GM18499 (cell line): ENCODE results near the gene SMAD3.

Experiments used
- ATAC-seq: cut with Tn5 transposase; IDR thresholded peaks from one replicate; pipeline ENCODE4 v1.9.1; 2021; ENCODE audit warnings: moderate number of reproducible peaks; ENCODE audit not compliant: insufficient read depth, unreplicated experiment

Gene SMAD3

GRCh38 chr15:67033571-67034044 is 31.8 kb upstream of the SMAD3 start:
- no peak for ATAC-seq

GRCh38 chr15:67035886-67036285 is 29.5 kb upstream of the SMAD3 start:
- no peak for ATAC-seq

- ATAC-seq = no peak
Observed at GRCh38 chr15:67036775-67037555, 28.4 kb upstream of the SMAD3 start.

GRCh38 chr15:67037694-67038093 is 27.7 kb upstream of the SMAD3 start:
- no peak for ATAC-seq

GRCh38 chr15:67038736-67039135 is 26.7 kb upstream of the SMAD3 start:
- ATAC-seq = no peak

- ATAC-seq = no peak
Observed at GRCh38 chr15:67039384-67040075, 25.9 kb upstream of the SMAD3 start.

GRCh38 chr15:67040277-67040676 is 25.1 kb upstream of the SMAD3 start:
- ATAC-seq = no peak

GRCh38 chr15:67042551-67043142 is 22.8 kb upstream of the SMAD3 start:
- ATAC-seq = no peak

- no peak for ATAC-seq
Observed at GRCh38 chr15:67043939-67044771, 21.2 kb upstream of the SMAD3 start.

- ATAC-seq = no peak
Observed at GRCh38 chr15:67047149-67047661, 18.2 kb upstream of the SMAD3 start.

GRCh38 chr15:67048281-67049279 is 16.8 kb upstream of the SMAD3 start:
- ATAC-seq = no peak

GRCh38 chr15:67049351-67050044 is 15.9 kb upstream of the SMAD3 start:
- no peak for ATAC-seq

- ATAC-seq = no peak
Observed at GRCh38 chr15:67050062-67050461, 15.3 kb upstream of the SMAD3 start.

GRCh38 chr15:67050522-67051087 is 14.8 kb upstream of the SMAD3 start:
- ATAC-seq = no peak

GRCh38 chr15:67051088-67052045 is 14.0 kb upstream of the SMAD3 start:
- ATAC-seq = no peak

- no peak for ATAC-seq
Observed at GRCh38 chr15:67054676-67055075, 10.7 kb upstream of the SMAD3 start.

- ATAC-seq = no peak
Observed at GRCh38 chr15:67059127-67059553, 6.3 kb upstream of the SMAD3 start.
